ENCODE measurements around the gene OLFM1.

DNA sequence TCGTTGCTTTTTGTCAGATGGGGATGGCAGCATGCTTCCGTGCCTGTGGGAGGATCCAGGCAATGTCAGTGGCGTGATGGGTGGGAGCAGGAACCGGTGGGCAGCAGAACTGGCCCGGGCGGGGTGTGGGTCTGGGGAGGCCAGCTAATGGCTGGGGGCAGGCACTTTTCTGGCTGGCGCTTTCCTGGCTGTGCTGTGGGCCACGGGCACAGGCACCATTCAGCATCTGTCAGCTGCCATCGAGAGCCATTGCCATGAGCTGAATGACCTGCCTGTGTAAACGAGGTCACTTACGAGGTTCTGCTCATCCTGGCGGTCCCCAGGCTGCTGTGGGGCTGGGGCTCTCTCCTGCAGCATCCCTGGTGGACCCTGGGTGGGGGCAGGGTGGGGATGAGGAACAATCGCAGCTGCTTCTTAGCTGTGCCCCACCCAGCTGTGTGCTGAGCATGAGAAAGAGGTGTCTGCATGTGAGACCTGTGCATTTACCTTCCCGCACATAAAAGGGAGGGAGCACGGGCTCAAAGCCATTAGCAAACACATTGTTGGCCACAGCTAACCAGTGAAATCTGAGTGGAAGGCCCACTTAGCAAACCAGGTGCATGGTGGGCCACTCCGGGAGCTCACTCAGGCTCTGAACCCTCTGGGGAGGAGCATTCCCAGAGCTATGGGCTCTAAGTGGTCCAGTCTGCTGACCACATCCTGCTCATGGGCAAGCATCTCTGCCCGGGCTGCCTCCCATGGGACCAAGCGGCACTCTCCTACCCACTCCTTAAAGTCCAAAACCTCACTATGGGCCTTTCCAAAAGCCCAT lies 41.3 kb upstream of the OLFM1 start:
- TF ChIP-seq, protein P1, sequence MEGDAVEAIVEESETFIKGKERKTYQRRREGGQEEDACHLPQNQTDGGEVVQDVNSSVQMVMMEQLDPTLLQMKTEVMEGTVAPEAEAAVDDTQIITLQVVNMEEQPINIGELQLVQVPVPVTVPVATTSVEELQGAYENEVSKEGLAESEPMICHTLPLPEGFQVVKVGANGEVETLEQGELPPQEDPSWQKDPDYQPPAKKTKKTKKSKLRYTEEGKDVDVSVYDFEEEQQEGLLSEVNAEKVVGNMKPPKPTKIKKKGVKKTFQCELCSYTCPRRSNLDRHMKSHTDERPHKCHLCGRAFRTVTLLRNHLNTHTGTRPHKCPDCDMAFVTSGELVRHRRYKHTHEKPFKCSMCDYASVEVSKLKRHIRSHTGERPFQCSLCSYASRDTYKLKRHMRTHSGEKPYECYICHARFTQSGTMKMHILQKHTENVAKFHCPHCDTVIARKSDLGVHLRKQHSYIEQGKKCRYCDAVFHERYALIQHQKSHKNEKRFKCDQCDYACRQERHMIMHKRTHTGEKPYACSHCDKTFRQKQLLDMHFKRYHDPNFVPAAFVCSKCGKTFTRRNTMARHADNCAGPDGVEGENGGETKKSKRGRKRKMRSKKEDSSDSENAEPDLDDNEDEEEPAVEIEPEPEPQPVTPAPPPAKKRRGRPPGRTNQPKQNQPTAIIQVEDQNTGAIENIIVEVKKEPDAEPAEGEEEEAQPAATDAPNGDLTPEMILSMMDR (IDR thresholded peaks at IDR 0.05), result no peak
- no peak for TF ChIP-seq POLR2A (IDR thresholded peaks at IDR 0.05)

Data from body of pancreas (tissue), 4 donors.